C4-2B (cell line): ENCODE measurements around the gene TAS1R1.

ENCODE experiments used
- CTCF ChIP-seq: fragments of 450-650 bp; conservative IDR thresholded peaks from 2 replicates; pipeline ENCODE4 v1.5.1; 2017; ENCODE audit warnings: mild to moderate bottlenecking
- ZFX ChIP-seq: fragments of 450-650 bp; IDR thresholded peaks from 2 replicates; pipeline ENCODE4 v1.6.1; 2017

GRCh38 chr1:6599141-6599975, 44.3 kb downstream of the TAS1R1 start:
- TF ChIP-seq CTCF, result no peak
- no peak for TF ChIP-seq ZFX
